ENCODE measurements around the gene VIPR2.

GRCh38 chr7:159143780-159144757, 598 bp downstream of the VIPR2 start:
- no peak for TF ChIP-seq POLR2A (IDR thresholded peaks at IDR 0.05; ENCODE audit: low read depth, low read length)
- TF ChIP-seq TAF1 (IDR thresholded peaks at IDR 0.05; ENCODE audit: low read depth, low read length): no peak
- TF ChIP-seq POLR2AphosphoS5 (IDR thresholded peaks at IDR 0.05; ENCODE audit: low read depth, low read length): no peak
- no peak for TF ChIP-seq POU2F2 (IDR thresholded peaks at IDR 0.05; ENCODE audit: low read depth, low read length)
- no peak for TF ChIP-seq PAX5 (IDR thresholded peaks at IDR 0.05; ENCODE audit: insufficient read depth, low read length, severe bottlenecking)
- TF ChIP-seq SPI1 (IDR thresholded peaks at IDR 0.05; ENCODE audit: low read depth, low read length): no peak
